WTC11 (cell line): Measurements from ENCODE around the gene CAVIN1. TPM values are rescaled to one million over a fixed set of nuclear protein-coding genes. Genes with fewer than 3 reads are reported as not detected.
A peak's percentile ranks its signal among the peaks of the same experiment; 100 is the strongest.

ENCODE experiments used
- ATAC-seq: fragments of 200-7000 bp; cut with Tn5 transposase; 2 replicates; pipeline ENCODE4 v1.10.0; 2021; ENCODE audit warnings: mild to moderate bottlenecking, moderate library complexity
- CTCF ChIA-PET: fragments of 300-600 bp; sonication (Branson Sonifier 250); formaldehyde crosslinking; loops from one replicate; lab custom pipeline; 2021; ENCODE audit warnings: antibody characterized with exemption; lab: Charles Lee
- POLR2A ChIA-PET: fragments of 350-600 bp; sonication (Branson Sonifier 250); formaldehyde crosslinking; loops from one replicate; lab custom pipeline; 2021; ENCODE audit warnings: antibody characterized with exemption; lab: Charles Lee
- DNase-seq: peaks from one replicate; pipeline ENCODE4 v3.0.0; 2021; ENCODE audit warnings: low spot score
- H3K27ac Mint-ChIP-seq: 2 replicates; pipeline ENCODE4 v1.8.0; 2021; ENCODE audit warnings: mixed read lengths
- H3K27me3 Mint-ChIP-seq: 2 replicates; pipeline ENCODE4 v1.8.0; 2021; ENCODE audit warnings: low read depth, mild to moderate bottlenecking, moderate library complexity, mixed read lengths
- H3K36me3 Mint-ChIP-seq: 2 replicates; pipeline ENCODE4 v1.8.0; 2021; ENCODE audit warnings: mixed read lengths
- H3K4me1 Mint-ChIP-seq: 2 replicates; pipeline ENCODE4 v1.8.0; 2022; ENCODE audit warnings: mixed read lengths
- H3K4me3 Mint-ChIP-seq: 2 replicates; pipeline ENCODE4 v1.8.0; 2021; ENCODE audit warnings: mild to moderate bottlenecking, moderate library complexity, mixed read lengths
- H3K9me3 Mint-ChIP-seq: 2 replicates; pipeline ENCODE4 v1.8.0; 2021; ENCODE audit warnings: mixed read lengths
- AR ChIP-seq: fragments of 250-450 bp; sonication (Bioruptor Pico); IDR thresholded peaks from 2 replicates; pipeline ENCODE4 v1.9.0; 2021; ENCODE audit warnings: mild to moderate bottlenecking
- ATF2 ChIP-seq: sonication (generic); formaldehyde crosslinking; IDR thresholded peaks from 2 replicates; pipeline ENCODE4 v1.8.1; 2022; ENCODE audit warnings: low read depth, missing genetic modification reagents, borderline replicate concordance
- CBFB ChIP-seq: sonication (generic); formaldehyde crosslinking; IDR thresholded peaks from 2 replicates; pipeline ENCODE4 v1.8.1; 2022; ENCODE audit warnings: mild to moderate bottlenecking, low read depth, missing genetic modification reagents
- CTCF ChIP-seq: fragments of 200-600 bp; IDR thresholded peaks from 2 replicates; pipeline ENCODE4 v1.8.0; 2022; ENCODE audit warnings: antibody characterized with exemption
- E2F1 ChIP-seq: sonication (generic); formaldehyde crosslinking; IDR thresholded peaks from 2 replicates; pipeline ENCODE4 v1.8.0; 2022; ENCODE audit warnings: mild to moderate bottlenecking, missing genetic modification reagents
- E2F5 ChIP-seq: sonication (generic); formaldehyde crosslinking; IDR thresholded peaks from 2 replicates; pipeline ENCODE4 v1.8.1; 2022; ENCODE audit warnings: mild to moderate bottlenecking, moderate library complexity, missing genetic modification reagents
- FOXJ3 ChIP-seq: sonication (generic); formaldehyde crosslinking; IDR thresholded peaks from 2 replicates; pipeline ENCODE4 v1.9.0; 2021; ENCODE audit warnings: missing genetic modification reagents, mild to moderate bottlenecking, borderline replicate concordance
- GABPB1 ChIP-seq: sonication (generic); formaldehyde crosslinking; IDR thresholded peaks from 2 replicates; pipeline ENCODE4 v1.8.1; 2023; ENCODE audit warnings: mild to moderate bottlenecking, missing genetic modification reagents
- HMGA2 ChIP-seq: fragments of 250-450 bp; sonication (Bioruptor Pico); IDR thresholded peaks from 2 replicates; pipeline ENCODE4 v1.4.0; 2021; ENCODE audit warnings: mild to moderate bottlenecking, moderate library complexity
- JAZF1 ChIP-seq: fragments of 250-450 bp; sonication (Bioruptor Pico); IDR thresholded peaks from 2 replicates; pipeline ENCODE4 v1.9.0; 2021; ENCODE audit warnings: moderate library complexity, mild to moderate bottlenecking, inconsistent platforms
- MYBL2 ChIP-seq: sonication (generic); formaldehyde crosslinking; IDR thresholded peaks from 2 replicates; pipeline ENCODE4 v1.8.1; 2023; ENCODE audit warnings: mild to moderate bottlenecking, moderate library complexity, missing genetic modification reagents
- NFATC4 ChIP-seq: fragments of 250-450 bp; sonication (Bioruptor Pico); IDR thresholded peaks from 2 replicates; pipeline ENCODE4 v1.9.0; 2021; ENCODE audit warnings: mild to moderate bottlenecking
- ZNF263 ChIP-seq: sonication (generic); formaldehyde crosslinking; IDR thresholded peaks from 2 replicates; pipeline ENCODE4 v1.8.1; 2022; ENCODE audit warnings: low read depth, mild to moderate bottlenecking, moderate library complexity, missing genetic modification reagents
- ZNF512 ChIP-seq: sonication (generic); formaldehyde crosslinking; IDR thresholded peaks from 2 replicates; pipeline ENCODE4 v1.8.1; 2022; ENCODE audit warnings: missing genetic modification reagents, borderline replicate concordance
- total RNA-seq: library from RNA; stranded (reverse); gene quantifications from 3 replicates; pipeline ENCODE4 v1.2.3, GENCODE V29; 2021

Gene CAVIN1
- total RNA-seq, 1 experiment from 2014 or later, result 24.6 TPM

GRCh38 chr17:42428141-42428944 is 5.3 kb upstream of the CAVIN1 start (continued):
- TF ChIP-seq ATF2 (CRISPR knock-in tag) (no peak), CTCF (peak; percentile 50; the same call in 1 of the 2 replicates)

GRCh38 chr17:42424991-42425610 is 2.0 kb upstream of the CAVIN1 start:
- ATAC-seq (no peak), DNase-seq (no peak)
- Mint-ChIP-seq H3K9me3 (no peaks in the 10 kb centered on the region), H3K4me1 (peaks cover 33% of the 10 kb centered on the region), H3K36me3 (no peaks in the 10 kb centered on the region), H3K4me3 (no peak overlapping the region), H3K27ac (no peak overlapping the region), H3K27me3 (peaks cover 52% of the 10 kb centered on the region)
- POLR2A ChIA-PET, result no interaction called here
- no peak for TF ChIP-seq AR
- TF ChIP-seq E2F1 (CRISPR knock-in tag), result no peak
- no peak for TF ChIP-seq JAZF1
- TF ChIP-seq E2F5 (CRISPR knock-in tag), result no peak
- no peak for TF ChIP-seq ZNF512 (CRISPR knock-in tag)
- TF ChIP-seq ZNF263 (CRISPR knock-in tag), result no peak
- TF ChIP-seq NFATC4, result no peak
- TF ChIP-seq GABPB1 (CRISPR knock-in tag), result no peak
- no peak for TF ChIP-seq HMGA2 (CRISPR knock-in tag)
- TF ChIP-seq MYBL2, result no peak
- TF ChIP-seq CBFB, result no peak
- TF ChIP-seq FOXJ3 (CRISPR knock-in tag), result no peak
- TF ChIP-seq, all 79 proteins: peak for 0
- CTCF ChIA-PET, result interaction anchor here (0.5 to 3.0 kb wide), 5 partner anchors 13 to 102 kb away, joined by 3 to 30 read pairs (median 5); no protein-coding TSS in a partner anchor
